ENCODE measurements around the gene ARHGAP32.

ARHGAP32 gene

GRCh38 chr11:129106788-129107187 lies 85.3 kb downstream of the ARHGAP32 start:
- DNase-seq = no peak

- no peak for DNase-seq
Observed at GRCh38 chr11:129102756-129103155, 89.4 kb downstream of the ARHGAP32 start.

- DNase-seq = no peak
Observed at GRCh38 chr11:129102225-129102624, 89.9 kb downstream of the ARHGAP32 start.

GRCh38 chr11:129093283-129093682 lies 98.8 kb downstream of the ARHGAP32 start:
- no peak for DNase-seq

- DNase-seq = no peak
Observed at GRCh38 chr11:129090056-129090455, 102.1 kb downstream of the ARHGAP32 start.

GRCh38 chr11:129089279-129089678 lies 102.8 kb downstream of the ARHGAP32 start:
- DNase-seq = no peak

- no peak for DNase-seq
Observed at GRCh38 chr11:129086976-129087375, 105.1 kb downstream of the ARHGAP32 start.

GRCh38 chr11:129077191-129077590 lies 114.9 kb downstream of the ARHGAP32 start:
- DNase-seq = no peak

- no peak for DNase-seq
Observed at GRCh38 chr11:129075757-129076156, 116.4 kb downstream of the ARHGAP32 start.

GRCh38 chr11:129067454-129067853 lies 124.7 kb downstream of the ARHGAP32 start:
- DNase-seq = no peak

- no peak for DNase-seq
Observed at GRCh38 chr11:129066229-129066628, 125.9 kb downstream of the ARHGAP32 start.

- no peak for DNase-seq
Observed at GRCh38 chr11:129063118-129063517, 129.0 kb downstream of the ARHGAP32 start.

GRCh38 chr11:129061492-129062230 lies 130.5 kb downstream of the ARHGAP32 start:
- no peak for DNase-seq

- no peak for DNase-seq
Observed at GRCh38 chr11:129056916-129057315, 135.2 kb downstream of the ARHGAP32 start.

- no peak for DNase-seq
Observed at GRCh38 chr11:129055196-129055595, 136.9 kb downstream of the ARHGAP32 start.

- no peak for DNase-seq
Observed at GRCh38 chr11:129048911-129049310, 143.2 kb downstream of the ARHGAP32 start.

- no peak for DNase-seq
Observed at GRCh38 chr11:129045150-129045549, 147.0 kb downstream of the ARHGAP32 start.

- DNase-seq = no peak
Observed at GRCh38 chr11:129042503-129042902, 149.6 kb downstream of the ARHGAP32 start.

- DNase-seq = no peak
Observed at GRCh38 chr11:129041611-129042018, 150.5 kb downstream of the ARHGAP32 start.

GRCh38 chr11:129040934-129041333 lies 151.2 kb downstream of the ARHGAP32 start:
- no peak for DNase-seq

- DNase-seq = no peak
Observed at GRCh38 chr11:129035244-129035643, 156.9 kb downstream of the ARHGAP32 start.

GRCh38 chr11:129034001-129034400 lies 158.1 kb downstream of the ARHGAP32 start:
- DNase-seq = no peak

GRCh38 chr11:129023968-129024676 lies 168.0 kb downstream of the ARHGAP32 start:
- DNase-seq = no peak

GRCh38 chr11:129021295-129021694 lies 170.8 kb downstream of the ARHGAP32 start:
- no peak for DNase-seq

All from inflammatory macrophage treated with lipopolysaccharide for 4 hours (primary cell).